HepG2 (cell line): ENCODE measurements around the gene SUSD2. TPM values are rescaled to one million over a fixed set of nuclear protein-coding genes. Genes with fewer than 3 reads are reported as not detected.

Experiments
- BHLHE40 ChIP-seq: IDR thresholded peaks from 2 replicates; pipeline ENCODE4 v1.6.1; 2011; ENCODE audit warnings: low read length, improper control_type of control experiment
- DPF2 ChIP-seq: sonication (generic); formaldehyde crosslinking; IDR thresholded peaks from 2 replicates; pipeline ENCODE4 v1.4.0; 2020; ENCODE audit warnings: mild to moderate bottlenecking, low read depth, missing genetic modification reagents, borderline replicate concordance
- FOXA1 ChIP-seq, 2 experiments: fragments of 450-650 bp in 1 of 2; sonication (generic) in 1 of 2; formaldehyde crosslinking in 1 of 2; IDR thresholded peaks; 2 replicates each; pipeline versions ENCODE4 v1.4.0 to v1.6.1; 2016 to 2020; ENCODE audit warnings: missing genetic modification reagents in 1 of 2
- GLI4 ChIP-seq: sonication (generic); formaldehyde crosslinking; IDR thresholded peaks from 2 replicates; pipeline ENCODE4 v1.5.1; 2020; ENCODE audit warnings: missing genetic modification reagents, mild to moderate bottlenecking, moderate library complexity, borderline replicate concordance
- HINFP ChIP-seq: sonication (generic); formaldehyde crosslinking; IDR thresholded peaks from 2 replicates; pipeline ENCODE4 v1.4.0; 2020; ENCODE audit warnings: low read depth, mild to moderate bottlenecking, missing genetic modification reagents
- NKX3-1 ChIP-seq: sonication (generic); formaldehyde crosslinking; IDR thresholded peaks from 2 replicates; pipeline ENCODE4 v1.5.0; 2020; ENCODE audit warnings: missing genetic modification reagents
- PAX8 ChIP-seq: sonication (generic); formaldehyde crosslinking; IDR thresholded peaks from 2 replicates; pipeline ENCODE4 v1.8.0; 2022; ENCODE audit warnings: mild to moderate bottlenecking, missing genetic modification reagents, borderline replicate concordance
- PBX2 ChIP-seq: IDR thresholded peaks from 2 replicates; pipeline ENCODE4 v1.6.1; 2016; ENCODE audit warnings: control low read depth
- SRSF1 ChIP-seq: fragments of 200-400 bp; formaldehyde crosslinking; optimal IDR thresholded peaks from 2 replicates; pipeline ENCODE3; 2017; ENCODE audit warnings: mild to moderate bottlenecking, low read depth, low read length, moderate library complexity
- TFDP2 ChIP-seq: sonication (generic); formaldehyde crosslinking; IDR thresholded peaks from 2 replicates; pipeline ENCODE4 v1.4.0; 2020; ENCODE audit warnings: missing genetic modification reagents
- TSC22D2 ChIP-seq: sonication (generic); formaldehyde crosslinking; IDR thresholded peaks from 2 replicates; pipeline ENCODE4 v1.5.1; 2020; ENCODE audit warnings: missing genetic modification reagents, mild to moderate bottlenecking, borderline replicate concordance
- ZFP36L1 ChIP-seq: sonication (generic); formaldehyde crosslinking; IDR thresholded peaks from 2 replicates; pipeline ENCODE4 v1.8.0; 2022; ENCODE audit warnings: mild to moderate bottlenecking, missing genetic modification reagents, moderate library complexity
- ZIK1 ChIP-seq: sonication (generic); formaldehyde crosslinking; IDR thresholded peaks from 2 replicates; pipeline ENCODE4 v1.5.0; 2020; ENCODE audit warnings: mild to moderate bottlenecking, low read depth, missing genetic modification reagents, borderline replicate concordance
- ZNF619 ChIP-seq: sonication (generic); formaldehyde crosslinking; IDR thresholded peaks from 2 replicates; pipeline ENCODE4 v1.4.0; 2020; ENCODE audit warnings: mild to moderate bottlenecking, missing genetic modification reagents
- ZNF687 ChIP-seq: sonication (generic); formaldehyde crosslinking; IDR thresholded peaks from 2 replicates; pipeline ENCODE4 v1.5.1; 2020; ENCODE audit warnings: mild to moderate bottlenecking, missing genetic modification reagents, moderate library complexity
- polyA plus RNA-seq, 8 experiments: library from polyadenylated mRNA; depleted of rRNA in 3 of 8; stranded (reverse) in 7 of 8; unstranded in 1 of 8; fragments of >200 nt; fragmentation: Illumina TruSeq in 4 of 8; extraction: Trizol in 4 of 8; gene quantifications; 2 replicates each; pipeline versions ENCODE4 v1.2.1 to v1.2.3, GENCODE V29; 2011 to 2016; ENCODE audit warnings: low read depth in 4 of 8, missing spikeins in 1 of 8, mixed read lengths in 1 of 8; ENCODE audit not compliant: insufficient read depth in 1 of 8
- total RNA-seq, 5 experiments: library from RNA; depleted of rRNA; stranded (reverse); fragments of >200 nt; fragmentation: Illumina TruSeq; extraction: Trizol; gene quantifications; 2 replicates each; pipeline ENCODE4 v1.2.3, GENCODE V29; 2016; ENCODE audit warnings: low read depth in 1 of 5
- TF ChIP-seq, protein P1 (sequence below): sonication (generic); formaldehyde crosslinking; IDR thresholded peaks from 2 replicates; pipeline ENCODE4 v1.4.0; 2020; ENCODE audit warnings: missing genetic modification reagents, mild to moderate bottlenecking, borderline replicate concordance
- TF ChIP-seq, protein P2 (sequence below): sonication (generic); formaldehyde crosslinking; IDR thresholded peaks from 2 replicates; pipeline ENCODE4 v1.4.0; 2020; ENCODE audit warnings: mild to moderate bottlenecking, missing genetic modification reagents

Gene SUSD2
- total and polyA plus RNA-seq, 2 of the 13 experiments (the other 11 are each of a cell fraction or from before 2014, with no cell fraction given), result 2.1 to 11.0 TPM

- TF ChIP-seq PBX2 (CRISPR knock-in tag), result no peak
- no peak for TF ChIP-seq SRSF1
- TF ChIP-seq NKX3-1, result no peak
- TF ChIP-seq GLI4 (CRISPR knock-in tag), result no peak
- no peak for TF ChIP-seq ZNF687 (CRISPR knock-in tag)
- no peak for TF ChIP-seq FOXA1 (IDR thresholded peaks at IDR 0.05)
- no peak for TF ChIP-seq FOXA1 (CRISPR knock-in tag; IDR thresholded peaks at IDR 0.05)
- TF ChIP-seq ZNF619, result no peak
- TF ChIP-seq PAX8, result no peak
- TF ChIP-seq BHLHE40, result peak; percentile 70
- no peak for TF ChIP-seq DPF2 (CRISPR knock-in tag)
- TF ChIP-seq TFDP2, result no peak
- no peak for TF ChIP-seq ZFP36L1
- TF ChIP-seq TSC22D2 (CRISPR knock-in tag), result no peak
- TF ChIP-seq, protein P1, sequence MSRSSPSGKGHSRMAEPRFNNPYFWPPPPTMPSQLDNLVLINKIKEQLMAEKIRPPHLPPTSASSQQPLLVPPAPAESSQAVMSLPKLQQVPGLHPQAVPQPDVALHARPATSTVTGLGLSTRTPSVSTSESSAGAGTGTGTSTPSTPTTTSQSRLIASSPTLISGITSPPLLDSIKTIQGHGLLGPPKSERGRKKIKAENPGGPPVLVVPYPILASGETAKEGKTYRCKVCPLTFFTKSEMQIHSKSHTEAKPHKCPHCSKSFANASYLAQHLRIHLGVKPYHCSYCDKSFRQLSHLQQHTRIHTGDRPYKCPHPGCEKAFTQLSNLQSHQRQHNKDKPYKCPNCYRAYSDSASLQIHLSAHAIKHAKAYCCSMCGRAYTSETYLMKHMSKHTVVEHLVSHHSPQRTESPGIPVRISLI (CRISPR knock-in tag), result no peak
- TF ChIP-seq HINFP (CRISPR knock-in tag), result no peak
- TF ChIP-seq, protein P2, sequence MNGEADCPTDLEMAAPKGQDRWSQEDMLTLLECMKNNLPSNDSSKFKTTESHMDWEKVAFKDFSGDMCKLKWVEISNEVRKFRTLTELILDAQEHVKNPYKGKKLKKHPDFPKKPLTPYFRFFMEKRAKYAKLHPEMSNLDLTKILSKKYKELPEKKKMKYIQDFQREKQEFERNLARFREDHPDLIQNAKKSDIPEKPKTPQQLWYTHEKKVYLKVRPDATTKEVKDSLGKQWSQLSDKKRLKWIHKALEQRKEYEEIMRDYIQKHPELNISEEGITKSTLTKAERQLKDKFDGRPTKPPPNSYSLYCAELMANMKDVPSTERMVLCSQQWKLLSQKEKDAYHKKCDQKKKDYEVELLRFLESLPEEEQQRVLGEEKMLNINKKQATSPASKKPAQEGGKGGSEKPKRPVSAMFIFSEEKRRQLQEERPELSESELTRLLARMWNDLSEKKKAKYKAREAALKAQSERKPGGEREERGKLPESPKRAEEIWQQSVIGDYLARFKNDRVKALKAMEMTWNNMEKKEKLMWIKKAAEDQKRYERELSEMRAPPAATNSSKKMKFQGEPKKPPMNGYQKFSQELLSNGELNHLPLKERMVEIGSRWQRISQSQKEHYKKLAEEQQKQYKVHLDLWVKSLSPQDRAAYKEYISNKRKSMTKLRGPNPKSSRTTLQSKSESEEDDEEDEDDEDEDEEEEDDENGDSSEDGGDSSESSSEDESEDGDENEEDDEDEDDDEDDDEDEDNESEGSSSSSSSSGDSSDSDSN, result no peak
- TF ChIP-seq ZIK1 (CRISPR knock-in tag), result no peak
These were observed 19.4 kb downstream of the SUSD2 start (continued) for GRCh38 chr22:24200619-24201212.
